HG02759 (cell line): ENCODE measurements around the gene NFKBIA.
"Not testable (repeated sequence)": the region's sequence is repeated elsewhere in the genome, so short reads cannot be mapped to it uniquely, and the experiment has no call there.

Experiments used
- ATAC-seq: cut with Tn5 transposase; IDR thresholded peaks from one replicate; pipeline ENCODE4 v1.9.1; 2021; ENCODE audit warnings: mild to moderate bottlenecking, moderate library complexity; ENCODE audit not compliant: unreplicated experiment

The NFKBIA gene, protein sequence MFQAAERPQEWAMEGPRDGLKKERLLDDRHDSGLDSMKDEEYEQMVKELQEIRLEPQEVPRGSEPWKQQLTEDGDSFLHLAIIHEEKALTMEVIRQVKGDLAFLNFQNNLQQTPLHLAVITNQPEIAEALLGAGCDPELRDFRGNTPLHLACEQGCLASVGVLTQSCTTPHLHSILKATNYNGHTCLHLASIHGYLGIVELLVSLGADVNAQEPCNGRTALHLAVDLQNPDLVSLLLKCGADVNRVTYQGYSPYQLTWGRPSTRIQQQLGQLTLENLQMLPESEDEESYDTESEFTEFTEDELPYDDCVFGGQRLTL

DNA sequence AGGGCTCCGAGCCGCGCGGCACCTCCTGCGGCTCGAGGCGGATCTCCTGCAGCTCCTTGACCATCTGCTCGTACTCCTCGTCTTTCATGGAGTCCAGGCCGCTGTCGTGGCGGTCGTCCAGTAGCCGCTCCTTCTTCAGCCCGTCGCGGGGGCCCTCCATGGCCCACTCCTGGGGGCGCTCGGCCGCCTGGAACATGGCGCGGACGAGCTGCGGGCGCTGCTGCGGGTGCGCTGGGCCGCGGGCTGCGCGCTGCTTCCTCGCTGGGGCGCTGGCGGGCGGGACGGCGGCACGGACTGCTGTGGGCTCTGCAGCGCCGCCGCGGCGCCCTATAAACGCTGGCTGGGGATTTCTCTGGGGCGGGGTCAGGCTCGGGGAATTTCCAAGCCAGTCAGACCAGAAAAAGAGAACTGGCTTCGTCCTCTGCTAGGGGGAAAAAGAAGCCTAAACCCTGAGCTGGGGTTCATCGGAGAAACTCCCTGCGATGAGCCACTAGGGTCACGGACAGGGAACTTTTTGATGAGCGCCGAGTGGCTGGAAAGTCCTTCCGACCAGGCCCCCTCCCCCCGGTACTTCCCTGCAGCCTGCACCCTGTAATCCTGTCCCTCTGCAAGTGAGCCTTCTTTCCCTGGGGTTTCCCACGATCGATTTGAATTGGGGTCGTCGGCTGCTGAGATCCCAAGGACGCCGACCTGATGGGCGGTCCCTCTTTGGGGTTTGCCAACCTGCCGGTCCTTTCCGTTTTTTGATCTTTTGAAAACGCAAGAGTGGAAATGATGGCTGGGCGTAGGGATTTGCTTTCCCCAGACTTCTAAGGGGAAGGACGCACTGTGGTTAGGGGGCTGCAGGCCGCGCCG is at the start of gene NFKBIA:
Gene NFKBIA (minus strand): TSS at position 301 of the 855 bp plus-strand sequence. CDS start 105 bp downstream, at position 196.
- peak; percentile 66 for ATAC-seq

DNA sequence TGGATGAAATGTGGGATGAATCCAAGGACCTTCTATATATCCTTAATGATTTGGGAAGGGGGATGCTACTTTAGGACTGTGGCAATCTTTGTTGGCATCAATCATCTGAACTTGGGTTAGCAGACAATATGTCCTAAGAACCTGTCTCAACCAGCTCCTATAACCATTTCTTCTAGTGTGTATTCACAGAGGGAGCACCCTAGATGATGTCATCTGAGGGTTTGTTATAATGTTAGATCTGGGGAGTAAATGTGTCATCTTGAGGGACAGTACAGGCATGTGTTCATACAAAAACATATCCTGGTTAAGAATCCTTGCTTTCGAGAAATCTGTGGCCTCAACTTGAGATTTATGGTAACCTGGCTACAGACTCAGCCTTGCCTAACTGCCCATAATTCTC is 41.9 kb upstream of the NFKBIA start:
- ATAC-seq: no peak

DNA sequence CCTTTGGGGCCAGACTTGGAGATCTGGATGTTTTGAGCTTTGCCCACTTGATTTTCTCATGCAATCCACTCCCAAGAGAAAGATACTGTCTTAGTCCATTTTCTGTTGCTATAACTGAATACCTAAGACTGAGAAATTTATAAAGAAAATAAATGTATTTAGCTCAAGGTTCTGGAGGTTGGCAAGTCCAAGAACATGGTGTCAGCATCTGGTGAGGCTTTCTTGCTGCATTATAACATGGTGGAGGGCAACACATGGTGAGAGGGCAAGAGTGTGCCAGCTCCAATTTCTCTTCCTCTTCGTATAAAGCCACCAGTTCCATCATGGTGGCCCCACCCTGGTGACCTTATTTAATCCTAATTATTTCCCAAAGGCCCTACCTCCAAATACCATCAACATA is 39.6 kb upstream of the NFKBIA start:
- no peak for ATAC-seq

DNA sequence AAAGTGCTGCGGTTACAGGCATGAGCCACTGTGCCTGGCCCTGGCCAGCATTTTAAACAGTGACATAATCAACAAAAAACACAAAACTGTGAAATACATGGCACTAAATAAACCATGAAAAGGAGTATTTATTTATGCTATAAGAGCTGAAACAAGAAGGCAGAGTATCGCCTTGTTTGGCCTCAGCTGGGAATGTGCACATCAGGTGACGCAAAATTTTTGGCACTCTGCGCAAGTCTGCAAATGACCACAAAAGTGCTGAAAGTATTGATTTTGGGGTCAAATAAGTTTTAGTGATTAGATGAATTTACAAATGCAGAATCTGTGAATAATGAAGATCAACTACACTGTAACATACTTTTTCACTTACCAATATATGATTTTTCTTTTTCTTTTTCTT is 36.6 kb upstream of the NFKBIA start:
- no peak for ATAC-seq

DNA sequence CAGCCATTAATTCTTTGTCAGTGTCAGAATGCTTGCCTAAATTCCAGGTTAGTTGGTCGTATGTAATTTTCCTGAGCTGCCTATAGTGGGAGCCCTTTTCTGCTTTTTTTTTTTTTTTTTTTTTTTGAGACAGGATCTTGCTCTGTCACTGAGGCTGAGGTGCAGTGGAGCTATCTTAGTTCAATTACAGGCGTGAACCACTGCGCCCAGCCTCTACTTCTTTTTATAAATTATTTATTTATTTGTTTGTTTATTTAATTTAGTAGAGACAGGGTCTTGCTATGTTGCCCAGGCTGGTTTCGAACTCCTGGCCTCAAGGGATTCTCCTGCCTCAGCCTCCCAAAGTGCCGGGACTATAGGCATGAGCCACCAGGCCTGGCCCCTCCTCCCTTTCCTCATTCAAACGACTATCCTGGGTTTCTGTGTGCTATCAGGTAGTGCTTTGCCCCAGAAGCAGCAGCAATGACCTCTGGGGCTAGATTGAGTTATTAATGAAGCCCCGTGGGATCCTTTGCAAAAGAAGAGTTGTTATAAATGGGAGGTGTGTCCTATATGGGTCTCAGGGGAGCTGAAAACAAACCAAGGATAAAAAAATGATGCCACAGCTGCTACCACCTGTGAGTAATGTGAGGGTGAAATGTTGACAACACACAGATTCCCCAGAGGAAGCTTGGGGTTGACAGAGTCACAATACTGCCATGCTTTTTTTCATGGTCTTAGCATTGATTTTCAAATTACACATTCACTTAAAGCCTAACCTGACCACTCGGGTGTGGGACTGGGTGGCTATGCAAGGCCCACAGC is 34.6 kb upstream of the NFKBIA start:
- ATAC-seq: peak; percentile 75

DNA sequence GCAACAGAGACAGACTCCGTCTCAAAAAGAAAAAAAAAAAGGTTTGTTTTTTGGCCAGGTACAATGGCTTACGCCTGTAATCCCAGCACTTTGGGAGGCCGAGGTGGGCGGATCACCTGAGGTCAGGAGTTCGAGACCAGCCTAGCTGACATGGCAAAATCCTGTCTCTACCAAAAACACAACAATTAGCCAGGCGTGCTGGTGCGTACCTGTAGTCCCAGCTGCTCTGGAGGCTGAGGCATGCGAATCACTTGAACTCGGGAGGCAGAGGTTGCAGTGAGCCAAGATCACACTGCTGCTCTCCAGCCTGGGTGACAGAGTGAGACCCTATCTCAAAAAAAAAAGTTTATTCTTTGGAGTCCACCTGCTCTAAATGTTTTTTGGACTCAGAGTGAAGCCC is 33.9 kb upstream of the NFKBIA start:
- ATAC-seq: not testable (repeated sequence)

DNA sequence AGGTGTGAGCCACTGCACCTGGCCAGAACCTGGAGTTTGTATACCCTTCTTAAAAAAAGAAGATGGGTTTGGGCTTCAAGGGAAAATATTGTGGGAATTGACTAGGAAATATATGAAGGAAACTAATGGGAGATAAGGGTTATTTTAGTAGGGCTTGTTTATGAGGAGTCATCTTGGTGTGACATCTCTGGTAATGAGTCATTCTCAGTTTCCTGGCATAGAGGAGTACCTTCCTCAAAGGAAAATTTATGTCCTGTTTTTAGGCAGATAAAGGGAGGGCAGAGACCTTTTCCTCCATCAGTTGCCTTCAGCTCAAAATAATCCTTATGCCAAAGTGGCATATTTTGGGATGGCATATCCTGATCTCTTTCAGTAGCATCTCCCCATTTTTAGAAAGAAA is 30.6 kb upstream of the NFKBIA start:
- ATAC-seq: no peak

DNA sequence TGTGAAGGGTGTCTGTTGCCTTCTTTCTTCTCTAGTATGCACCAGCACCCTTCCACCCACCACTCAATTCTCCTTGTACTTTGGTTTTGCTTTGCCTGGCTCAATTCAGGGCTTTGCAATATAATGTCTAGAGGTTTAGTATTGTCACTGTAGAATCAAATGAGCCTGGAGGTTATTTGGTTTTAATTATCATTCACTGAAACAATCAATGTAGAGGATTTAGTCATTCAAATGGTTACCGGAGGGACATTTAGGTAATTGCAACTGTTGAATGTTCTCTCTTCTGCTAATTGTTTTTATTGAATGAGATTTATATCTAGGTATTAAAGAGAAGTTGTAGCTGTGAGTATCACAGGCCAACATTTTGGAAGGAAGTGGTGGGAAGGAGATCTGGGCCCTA is 29.3 kb upstream of the NFKBIA start:
- ATAC-seq: no peak

DNA sequence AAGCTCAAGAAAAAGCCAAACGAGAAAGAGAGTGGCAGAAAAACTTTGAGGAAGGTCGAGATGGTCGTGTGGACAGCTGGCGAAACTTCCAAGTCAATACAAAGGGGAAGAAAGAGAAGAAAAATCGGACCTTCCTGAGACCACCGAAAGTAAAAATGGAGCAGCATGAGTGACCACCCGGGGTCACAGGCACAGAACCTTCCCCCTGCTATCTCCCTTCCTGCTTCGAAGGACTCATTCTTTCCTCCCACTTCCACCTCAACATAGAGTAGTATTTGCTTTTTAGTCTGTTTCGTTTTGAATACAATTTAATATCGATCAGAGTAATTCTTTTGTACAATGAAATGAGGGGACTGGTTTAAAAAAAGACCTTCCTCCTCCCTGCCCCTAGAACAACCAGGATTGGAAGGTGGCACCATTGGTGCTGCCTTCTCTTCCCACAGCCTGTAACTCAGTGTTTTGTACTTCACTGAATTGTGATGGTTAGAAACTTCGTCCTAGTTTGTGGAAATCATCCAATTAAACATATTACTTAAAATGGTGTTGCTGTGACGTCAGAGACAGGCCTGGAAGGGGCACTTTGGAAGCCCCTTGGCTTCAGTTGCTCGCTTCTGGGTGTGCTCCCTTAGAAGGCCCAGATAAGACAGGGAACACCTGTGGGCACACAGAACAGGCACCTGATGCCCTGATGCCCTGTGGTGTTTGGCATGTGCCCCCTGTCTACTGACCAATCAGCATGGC is 26.1 kb upstream of the NFKBIA start:
- ATAC-seq: no peak

DNA sequence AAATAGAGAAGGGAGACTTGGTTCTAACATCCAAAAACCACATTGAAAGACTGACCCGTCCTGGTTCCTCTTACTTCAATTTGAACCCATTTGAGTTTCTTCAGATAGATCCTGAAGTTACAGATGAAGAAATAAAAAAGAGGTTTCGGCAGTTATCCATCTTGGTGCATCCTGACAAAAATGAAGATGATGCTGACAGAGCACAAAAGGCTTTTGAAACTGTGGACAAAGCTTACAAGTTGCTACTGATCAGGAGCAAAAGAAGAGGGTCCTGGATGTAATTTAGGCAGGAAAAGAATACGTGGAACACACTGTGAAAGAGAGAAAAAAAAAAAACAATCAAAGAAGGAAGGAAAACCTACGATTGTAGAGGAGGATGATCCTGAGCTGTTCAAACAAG is 25.4 kb upstream of the NFKBIA start:
- no peak for ATAC-seq

DNA sequence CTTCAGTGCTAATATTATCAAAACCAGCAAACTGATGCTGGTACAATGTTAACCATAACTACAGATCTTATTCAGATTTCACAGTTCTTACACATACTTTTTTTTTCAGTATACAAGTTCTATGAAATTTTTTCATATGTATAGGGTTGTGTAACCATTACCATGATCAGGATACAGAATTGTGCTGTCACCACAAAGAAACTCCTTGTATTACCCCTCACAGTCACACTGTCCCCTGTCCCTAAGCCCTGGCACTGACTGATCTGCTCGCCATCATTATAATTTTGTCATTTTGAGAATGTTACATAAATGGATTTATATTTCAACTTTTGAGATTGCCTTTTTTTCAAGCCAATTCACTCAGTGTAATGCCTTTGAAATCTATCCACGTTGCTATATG is 21.3 kb upstream of the NFKBIA start:
- ATAC-seq: no peak

DNA sequence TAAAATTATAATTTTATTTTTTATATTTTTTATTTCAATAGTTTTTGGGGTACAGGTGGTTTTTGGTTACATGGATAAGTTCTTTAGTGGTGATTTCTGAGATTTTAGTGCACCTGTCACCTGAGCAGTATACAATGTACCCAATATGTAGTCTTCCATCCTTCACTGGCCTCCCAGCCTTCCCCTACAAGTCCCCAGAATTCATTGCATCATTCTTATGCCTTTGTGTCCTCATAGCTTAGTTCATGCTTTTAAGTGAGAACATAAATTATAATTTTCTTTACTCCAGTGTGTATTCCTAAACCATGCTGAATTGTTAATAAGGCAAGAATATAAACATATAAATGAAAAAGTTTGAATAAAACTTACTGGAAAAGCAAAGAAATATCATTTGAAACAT is 19.1 kb upstream of the NFKBIA start:
- ATAC-seq: no peak

DNA sequence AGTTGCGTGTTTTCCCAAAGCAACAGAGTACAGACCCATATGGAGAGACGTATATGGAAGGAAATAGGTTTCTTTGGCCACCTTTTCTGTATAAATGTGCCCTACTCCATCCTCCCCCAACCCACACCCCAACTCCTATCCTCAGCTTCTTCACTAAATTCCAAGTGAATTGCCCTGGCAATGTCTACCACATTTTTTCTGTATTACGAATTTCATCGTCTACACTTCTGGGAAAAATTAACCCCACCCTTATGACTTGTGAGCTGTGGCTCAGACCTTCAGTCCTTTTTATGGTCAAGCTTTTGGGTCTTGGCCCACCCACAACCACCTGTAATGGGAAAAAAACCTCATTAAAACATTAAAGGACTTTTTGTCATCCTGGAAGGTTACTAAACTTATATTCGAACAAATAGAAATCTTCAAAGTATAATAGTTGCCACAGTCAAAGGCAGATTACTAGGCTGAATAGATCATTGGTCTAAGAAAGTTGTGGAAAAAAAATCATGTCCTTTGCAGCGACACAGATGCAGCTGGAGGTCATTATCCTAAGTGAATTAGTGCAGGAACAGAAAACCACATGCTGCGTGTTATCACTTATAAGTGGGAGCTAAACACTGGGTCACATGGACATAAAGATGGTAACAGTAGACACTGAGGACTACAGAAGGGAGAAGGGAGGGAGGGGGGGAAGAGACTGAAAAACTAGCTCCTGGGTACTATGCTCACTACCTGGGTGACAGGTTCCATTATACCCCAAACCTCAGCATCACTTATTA is 15.7 kb upstream of the NFKBIA start:
- no peak for ATAC-seq

DNA sequence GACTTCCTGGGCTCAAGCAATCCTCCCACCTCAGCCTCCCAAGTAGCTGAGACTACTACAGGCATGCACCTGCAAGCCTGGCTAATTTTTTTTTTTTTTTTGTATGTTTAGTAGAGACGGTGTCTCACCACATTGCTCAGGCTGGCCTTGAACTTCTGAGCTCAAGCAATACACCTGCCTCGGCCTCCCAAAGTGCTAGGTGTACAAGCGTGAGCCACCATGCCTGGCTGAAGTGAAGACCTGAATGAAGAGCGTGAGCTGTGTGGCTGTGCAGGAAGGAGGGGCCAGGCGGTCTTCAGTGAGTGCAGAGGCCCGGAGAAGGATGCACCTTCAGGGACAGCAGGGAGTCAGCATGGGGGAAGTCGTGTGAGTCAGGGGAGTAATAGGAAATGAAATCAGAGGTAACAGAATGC is 14.9 kb upstream of the NFKBIA start:
- ATAC-seq: no peak

DNA sequence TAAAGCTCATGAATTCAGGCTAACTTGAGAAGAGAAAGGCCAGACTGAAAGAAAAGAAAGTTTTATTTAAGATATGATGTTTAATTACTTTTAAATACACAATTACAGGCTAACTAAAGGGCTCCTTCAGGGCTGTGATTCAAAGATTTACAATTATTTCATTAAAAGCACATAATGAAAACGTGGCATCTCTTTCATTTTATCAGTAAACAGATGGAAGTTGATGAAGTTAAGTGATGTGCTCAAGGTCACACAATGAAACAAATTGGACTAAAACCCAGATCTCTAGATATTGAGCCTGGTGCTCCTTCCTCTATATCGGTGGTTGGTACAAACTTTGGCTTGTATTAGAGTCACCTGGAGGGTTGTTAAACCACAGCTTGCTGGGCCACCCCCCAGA is 13.5 kb upstream of the NFKBIA start:
- ATAC-seq: no peak

DNA sequence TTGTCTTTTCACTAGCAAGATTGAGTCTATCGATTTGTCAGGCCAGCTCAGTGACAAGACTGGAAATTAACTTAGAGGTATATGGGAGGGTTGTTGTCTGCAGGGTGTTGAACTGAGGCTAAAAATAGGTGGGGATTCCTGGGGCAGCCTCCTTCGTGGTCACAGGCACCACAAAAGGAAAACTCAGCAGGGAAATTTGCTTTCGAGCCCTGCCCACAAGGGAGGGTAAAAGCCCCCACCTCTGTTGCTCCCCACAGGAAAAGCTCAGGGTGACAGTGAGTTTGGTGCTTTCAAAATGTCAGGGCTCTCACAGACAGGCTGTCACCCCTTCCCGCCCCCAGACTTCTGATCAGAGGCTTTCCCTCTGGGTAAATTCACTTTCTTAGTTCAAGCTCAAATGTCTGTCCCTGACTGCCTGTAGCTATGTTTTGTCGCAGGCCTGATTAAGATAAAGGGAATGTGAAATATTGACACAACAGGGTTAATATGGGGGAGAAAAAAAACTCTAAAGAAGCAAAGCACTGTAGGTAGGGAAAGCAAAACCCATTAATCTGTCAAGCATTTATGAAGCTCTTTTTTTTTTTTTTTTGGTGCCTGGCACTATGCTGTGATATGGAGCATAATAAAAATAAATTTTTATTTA is 11.7 kb upstream of the NFKBIA start:
- peak; percentile 58 for ATAC-seq

DNA sequence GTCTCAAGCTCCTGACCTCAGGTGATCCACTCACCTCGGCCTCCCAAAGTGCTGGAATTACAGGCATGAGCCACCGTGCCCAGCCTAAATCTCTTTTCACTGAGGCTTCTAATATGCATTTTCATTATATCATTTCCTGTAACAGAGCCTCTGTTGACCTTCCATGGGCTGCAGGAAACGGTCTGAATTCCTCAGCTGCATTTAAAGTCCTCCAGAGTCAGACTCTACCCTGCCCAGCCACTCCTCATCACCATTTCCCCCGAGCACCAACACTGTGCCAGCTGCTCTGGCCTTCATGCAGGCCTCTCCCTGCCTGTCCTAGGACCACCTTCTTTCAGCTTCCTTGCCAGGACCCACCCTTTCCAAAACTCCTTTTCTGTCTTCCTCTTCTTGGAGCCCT is 9.8 kb upstream of the NFKBIA start:
- ATAC-seq: no peak

DNA sequence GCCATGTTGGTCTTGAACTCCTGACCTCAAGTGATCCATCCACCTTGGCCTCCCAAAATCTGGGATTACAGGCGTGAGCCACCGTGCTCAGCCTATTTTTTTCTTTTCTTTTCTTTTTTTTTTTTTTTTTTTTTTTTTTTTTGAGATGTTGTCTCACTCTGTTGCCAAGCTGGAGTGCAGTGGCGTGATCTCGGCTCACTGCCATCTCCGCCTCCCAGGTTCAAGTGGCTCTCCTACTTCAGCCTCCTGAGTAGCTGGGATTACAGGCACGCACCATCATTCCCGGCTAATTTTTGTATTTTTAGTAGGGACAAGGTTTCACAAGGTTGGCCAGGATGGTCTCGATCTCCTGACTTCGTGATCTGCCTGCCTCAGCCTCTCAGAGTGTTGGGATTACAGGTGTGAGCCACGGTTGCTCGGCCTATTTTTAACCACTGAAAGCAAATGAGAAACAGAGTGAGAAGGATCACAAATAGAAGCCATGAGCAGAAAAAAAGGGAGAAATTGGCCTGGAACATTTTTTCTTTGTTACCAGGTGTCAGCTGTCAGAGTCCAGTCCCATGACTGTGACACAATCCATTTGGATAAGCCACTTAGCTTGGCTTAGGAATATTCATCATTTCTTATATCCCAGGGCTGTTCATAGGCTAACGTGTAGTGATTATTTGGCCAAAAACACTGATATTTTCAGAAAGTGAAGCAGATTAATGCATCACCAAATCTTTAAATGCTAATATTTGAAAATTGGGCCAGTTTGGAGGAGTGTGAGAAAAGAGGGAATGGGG is 7.9 kb upstream of the NFKBIA start:
- ATAC-seq: no peak

DNA sequence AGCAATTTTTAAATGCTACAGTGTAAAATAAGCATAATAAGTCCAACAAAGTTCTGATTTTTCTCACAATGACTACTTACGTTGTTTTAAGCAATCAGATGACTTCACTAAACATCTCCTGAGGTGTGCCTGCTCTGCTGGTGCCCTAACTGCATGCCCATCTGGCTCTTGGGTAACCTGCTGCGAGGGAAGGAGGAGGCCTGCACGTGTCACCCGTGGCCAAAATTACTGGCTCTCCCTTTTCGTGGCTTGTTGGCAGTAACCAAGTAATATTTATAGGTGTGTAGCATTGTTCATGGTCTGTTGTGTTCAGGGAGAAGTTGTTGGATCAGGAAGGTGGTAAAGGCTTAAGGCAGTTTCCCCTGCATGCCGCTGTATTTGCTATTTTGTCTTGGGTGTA is 6.3 kb upstream of the NFKBIA start:
- no peak for ATAC-seq
